SU-DHL-6 (cell line): ENCODE results near the gene SCIN.

Source experiments
- H2AFZ ChIP-seq: fragments of 200-600 bp; sonication (generic); 2 replicates; pipeline ENCODE4 v1.6.1; 2014; ENCODE audit warnings: low read depth, mild to moderate bottlenecking, moderate library complexity, mixed read lengths, antibody characterized with exemption, low read length; ENCODE audit not compliant: severe bottlenecking
- H3F3A ChIP-seq: fragments of 200-600 bp; shearing (Covaris generic); 2 replicates; pipeline ENCODE4 v1.6.0; 2016; ENCODE audit warnings: antibody characterized with exemption, mild to moderate bottlenecking; ENCODE audit not compliant: insufficient read depth
- H3K27ac ChIP-seq: fragments of 200-600 bp; sonication (generic); 2 replicates; pipeline ENCODE4 v1.5.1; 2016; ENCODE audit warnings: low read depth, mild to moderate bottlenecking, low read length, moderate library complexity, mixed read lengths
- H3K27me3 ChIP-seq: fragments of 200-600 bp; sonication (generic), shearing (Covaris generic); 2 replicates; pipeline ENCODE4 v1.6.0; 2014; ENCODE audit warnings: mild to moderate bottlenecking, low read length
- H3K36me3 ChIP-seq: fragments of 200-600 bp; sonication (generic); 2 replicates; pipeline ENCODE4 v1.6.1; 2014; ENCODE audit warnings: mild to moderate bottlenecking, low read length, mixed read lengths
- H3K4me2 ChIP-seq: fragments of 300-600, 200-600 bp; shearing (Covaris generic), sonication (generic); 2 replicates; pipeline ENCODE4 v1.6.0; 2014; ENCODE audit warnings: low read length, low read depth, mild to moderate bottlenecking; ENCODE audit not compliant: poor library complexity, severe bottlenecking
- H3K4me3 ChIP-seq: fragments of 200-600 bp; sonication (generic); 2 replicates; pipeline ENCODE4 v1.5.1; 2014; ENCODE audit warnings: antibody characterized with exemption, low read length, mild to moderate bottlenecking, mixed read lengths; ENCODE audit not compliant: insufficient read depth, poor library complexity, severe bottlenecking
- H3K79me2 ChIP-seq: fragments of 200-600 bp; sonication (generic); 2 replicates; pipeline ENCODE4 v1.6.1; 2014; ENCODE audit warnings: mild to moderate bottlenecking, low read length, moderate library complexity; ENCODE audit not compliant: insufficient read depth
- H3K9ac ChIP-seq: fragments of 200-600 bp; sonication (generic); 2 replicates; pipeline ENCODE4 v1.7.0; 2014; ENCODE audit warnings: mild to moderate bottlenecking, low read length
- H3K9me2 ChIP-seq: fragments of 200-600 bp; sonication (generic); replicated peaks from 2 replicates; pipeline ENCODE4 v1.6.1; 2014; ENCODE audit warnings: low read length; ENCODE audit not compliant: insufficient read depth
- H3K9me3 ChIP-seq: fragments of 200-600 bp; sonication (generic); 2 replicates; pipeline ENCODE4 v1.6.1; 2014; ENCODE audit warnings: low read length, mixed read lengths; ENCODE audit not compliant: insufficient read depth
- H4K20me1 ChIP-seq: fragments of 200-600 bp; sonication (generic); 2 replicates; pipeline ENCODE4 v1.6.1; 2014; ENCODE audit warnings: low read depth, mild to moderate bottlenecking, antibody characterized with exemption, low read length, moderate library complexity, mixed read lengths
- CTCF ChIP-seq: fragments of 200-600 bp; sonication (generic); IDR thresholded peaks from one replicate; pipeline ENCODE4 v1.5.1; 2017; ENCODE audit warnings: antibody characterized with exemption, mild to moderate bottlenecking, low read length, moderate library complexity; ENCODE audit not compliant: insufficient read depth, poor library complexity, severe bottlenecking
- EZH2phosphoT487 ChIP-seq: fragments of 200-600 bp; sonication (generic), shearing (Covaris generic); conservative IDR thresholded peaks from 2 replicates; pipeline ENCODE4 v1.6.1; 2018; ENCODE audit warnings: mild to moderate bottlenecking, antibody characterized with exemption, low read length, moderate library complexity, mixed read lengths

Gene SCIN

DNA sequence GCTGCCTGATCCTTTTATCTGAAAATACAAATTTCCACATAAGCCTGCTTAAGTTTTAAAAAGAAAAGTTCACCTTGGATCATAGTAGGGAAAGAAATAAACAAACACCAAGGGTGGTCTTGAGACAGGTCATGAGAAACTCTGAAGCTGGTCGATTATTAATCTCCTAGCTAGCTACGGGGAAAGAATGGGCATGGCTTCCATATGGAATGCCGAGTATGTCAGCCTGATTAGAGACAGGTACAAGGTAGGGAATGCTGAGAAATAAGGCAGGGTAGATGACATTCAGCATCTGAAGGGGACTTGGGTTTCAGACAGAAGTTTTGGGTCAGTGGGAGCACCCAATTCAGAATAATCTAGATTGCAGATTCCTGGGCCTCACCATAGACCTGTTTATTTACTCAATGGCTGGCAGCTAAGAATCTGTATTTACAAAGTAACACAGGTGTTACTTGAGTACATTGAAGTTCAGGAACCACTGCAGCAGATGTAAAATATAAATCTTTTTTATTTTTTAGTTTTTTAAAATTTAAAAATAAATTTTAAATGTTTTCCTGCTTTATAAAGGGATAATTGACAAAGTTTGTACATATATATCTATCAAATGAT, 49.0 kb downstream of the SCIN start:
- no peaks in the 10 kb centered on the region for H3F3A ChIP-seq
- H3K9me2 ChIP-seq: no peaks in the 10 kb centered on the region
- no peak for TF ChIP-seq CTCF
- no peak for TF ChIP-seq EZH2phosphoT487
- no peak overlapping the region for H3K9ac ChIP-seq
- H3K4me3 ChIP-seq: no peak overlapping the region
- H3K27me3 ChIP-seq: no peaks in the 10 kb centered on the region
- no peaks in the 10 kb centered on the region for H3K79me2 ChIP-seq
- no peak overlapping the region for H3K4me2 ChIP-seq
- no peaks in the 10 kb centered on the region for H3K9me3 ChIP-seq
- H3K27ac ChIP-seq: no peak overlapping the region
- no peaks in the 10 kb centered on the region for H3K36me3 ChIP-seq
- H4K20me1 ChIP-seq: no peaks in the 10 kb centered on the region
- no peak overlapping the region for H2AFZ ChIP-seq

DNA sequence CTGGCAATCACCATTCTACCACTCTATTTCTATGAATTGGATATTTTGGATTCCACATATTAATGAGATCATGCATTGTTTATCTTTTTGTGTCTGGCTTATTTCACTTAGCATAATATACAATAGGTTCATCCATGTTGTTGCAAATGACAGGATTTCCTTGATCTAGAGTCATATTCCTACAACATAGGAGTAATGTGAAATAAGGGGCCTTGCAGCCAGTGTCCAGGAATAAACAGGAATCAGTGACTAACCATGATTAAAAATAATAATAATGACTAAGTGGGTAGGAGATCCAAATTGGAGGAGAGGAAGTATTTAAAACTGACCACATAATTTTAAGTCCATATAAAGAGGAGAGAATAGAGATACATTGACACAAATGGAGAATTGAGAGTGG, 49.9 kb downstream of the SCIN start:
- Histone ChIP-seq H3K9me2 (no peaks in the 10 kb centered on the region), H3K4me2 (no peak overlapping the region), H3K79me2 (no peaks in the 10 kb centered on the region), H2AFZ (no peak overlapping the region), H3K4me3 (no peak overlapping the region), H3K9me3 (no peaks in the 10 kb centered on the region), H3K27me3 (no peaks in the 10 kb centered on the region), H3K36me3 (no peaks in the 10 kb centered on the region), H3F3A (no peaks in the 10 kb centered on the region), H3K27ac (no peak overlapping the region), H3K9ac (no peak overlapping the region), H4K20me1 (no peaks in the 10 kb centered on the region)
- no peak for TF ChIP-seq CTCF

- Histone ChIP-seq H2AFZ (no peak overlapping the region), H3K79me2 (no peaks in the 10 kb centered on the region), H4K20me1 (no peaks in the 10 kb centered on the region), H3K36me3 (no peaks in the 10 kb centered on the region), H3K9me2 (no peaks in the 10 kb centered on the region), H3K4me3 (no peak overlapping the region), H3F3A (no peaks in the 10 kb centered on the region), H3K4me2 (no peak overlapping the region), H3K9ac (no peak overlapping the region), H3K27me3 (no peaks in the 10 kb centered on the region), H3K27ac (no peak overlapping the region), H3K9me3 (no peaks in the 10 kb centered on the region)
- TF ChIP-seq CTCF: no peak
- no peak for TF ChIP-seq EZH2phosphoT487
Measured at GRCh38 chr7:12623223-12623622, 52.7 kb downstream of the SCIN start.
